Suprapubic skin (tissue), 4 donors: ENCODE results near the gene RBPJ. TPM values are rescaled to one million over a fixed set of nuclear protein-coding genes. Genes with fewer than 3 reads are reported as not detected.

Experiments used
- DNase-seq, 2 donors: peaks; one replicate each; pipeline ENCODE4 v3.0.0-alpha.2; 2019; ENCODE audit warnings: low spot score in 2 of 2
- H3K27ac ChIP-seq: fragments of 200-600 bp; sonication (generic); one replicate; pipeline ENCODE4 v1.5.1; 2019
- H3K27me3 ChIP-seq: fragments of 200-600 bp; sonication (generic); one replicate; pipeline ENCODE4 v1.5.1; 2019
- H3K36me3 ChIP-seq: fragments of 200-600 bp; sonication (generic); one replicate; pipeline ENCODE4 v1.5.1; 2019
- H3K4me1 ChIP-seq: fragments of 200-600 bp; sonication (generic); one replicate; pipeline ENCODE4 v1.5.1; 2019
- H3K4me3 ChIP-seq: fragments of 200-600 bp; sonication (generic); one replicate; pipeline ENCODE4 v1.5.1; 2019; ENCODE audit warnings: mild to moderate bottlenecking
- H3K9me3 ChIP-seq: fragments of 200-600 bp; sonication (generic); one replicate; pipeline ENCODE4 v1.5.1; 2019
- EP300 ChIP-seq: sonication (generic); formaldehyde crosslinking; IDR thresholded peaks from one replicate; pipeline ENCODE4 v1.6.1; 2017; ENCODE audit warnings: antibody characterized with exemption
- POLR2A ChIP-seq, 2 donors: fragments of 450-650 bp; IDR thresholded peaks; one replicate each; pipeline ENCODE4 v1.6.1; 2017; ENCODE audit warnings: antibody characterized with exemption in 2 of 2, mild to moderate bottlenecking in 2 of 2, moderate library complexity in 2 of 2
- POLR2AphosphoS5 ChIP-seq, 3 donors: sonication (generic); formaldehyde crosslinking; IDR thresholded peaks; one replicate each; pipeline ENCODE4 v1.6.1; 2017; ENCODE audit warnings: antibody characterized with exemption in 3 of 3
- WGBS: methylation state at CpG from one replicate; pipeline ENCODE4 v1.1.5; 2018; 5-methylcytosine and 5-hydroxymethylcytosine counted together
- total RNA-seq, 4 donors: library from RNA; depleted of rRNA; stranded (reverse); fragments of >200 nt; gene quantifications; one replicate each; pipeline ENCODE4 v1.1.0, GENCODE V29; 2016
- TF ChIP-seq, protein P1 (sequence below), 2 donors: fragments of 200-600 bp in 1 of 2; fragments of 450-650 bp in 1 of 2; sonication (generic) in 1 of 2; IDR thresholded peaks; one replicate each; pipeline ENCODE4 v1.5.1; 2016 to 2019; ENCODE audit warnings: antibody characterized with exemption in 2 of 2, mild to moderate bottlenecking in 1 of 2, moderate library complexity in 1 of 2

Gene RBPJ
- total RNA-seq, 4 donors from 2014 or later = 33.4 to 104 (median 46.1) TPM

DNA sequence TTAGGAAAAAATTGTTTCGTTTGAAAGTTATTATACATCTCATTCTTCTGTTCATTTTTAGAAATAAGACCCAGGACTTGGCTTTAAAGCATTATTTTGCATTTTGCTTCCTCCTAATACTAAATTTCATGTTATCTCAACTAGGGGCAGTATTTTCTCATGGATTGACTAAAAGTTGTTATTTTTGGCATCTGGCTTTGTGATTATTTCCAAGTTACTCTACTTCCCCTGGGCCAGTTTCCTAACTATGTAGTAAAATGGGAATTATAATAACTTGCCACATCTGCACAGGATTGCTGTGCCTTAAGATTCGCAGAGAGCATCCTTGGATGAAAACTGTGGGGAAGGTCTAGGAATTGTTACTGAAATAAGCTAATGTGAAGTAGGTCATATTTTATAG, 3.0 kb downstream of the RBPJ start:
- H3K4me1 ChIP-seq = peaks cover 39% of the 10 kb centered on the region

DNA sequence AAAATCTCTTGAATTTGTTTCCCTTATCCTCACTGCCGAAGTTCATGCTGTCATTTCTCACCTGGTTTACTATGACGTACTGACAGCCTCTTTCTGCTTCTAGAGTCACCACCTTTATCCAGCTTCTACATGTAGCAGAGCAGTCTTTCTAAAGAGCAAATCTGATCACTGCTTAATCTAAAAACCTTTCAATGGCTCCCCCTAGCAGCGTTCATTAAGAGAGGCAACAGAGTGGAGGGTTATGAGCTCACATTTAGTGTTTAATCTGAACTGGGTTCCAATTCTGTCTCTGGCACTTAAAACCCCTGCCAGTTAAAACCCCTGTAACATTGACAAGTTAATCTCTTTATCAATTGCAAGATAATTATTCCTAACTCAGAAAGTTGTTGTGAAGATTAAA, 4.4 kb downstream of the RBPJ start:
- no peak overlapping the region for H3K27ac ChIP-seq

More for the DNA sequence above, 3.0 kb downstream of the RBPJ start:
- no peaks in the 10 kb centered on the region for H3K9me3 ChIP-seq
- H3K4me3 ChIP-seq = no peak overlapping the region
- H3K27me3 ChIP-seq = no peaks in the 10 kb centered on the region
- H3K36me3 ChIP-seq = no peaks in the 10 kb centered on the region
- TF ChIP-seq POLR2A (IDR thresholded peaks at IDR 0.05) (no peak), POLR2AphosphoS5 (IDR thresholded peaks at IDR 0.05) (no peak), EP300 (no peak)
- TF ChIP-seq, protein P1, sequence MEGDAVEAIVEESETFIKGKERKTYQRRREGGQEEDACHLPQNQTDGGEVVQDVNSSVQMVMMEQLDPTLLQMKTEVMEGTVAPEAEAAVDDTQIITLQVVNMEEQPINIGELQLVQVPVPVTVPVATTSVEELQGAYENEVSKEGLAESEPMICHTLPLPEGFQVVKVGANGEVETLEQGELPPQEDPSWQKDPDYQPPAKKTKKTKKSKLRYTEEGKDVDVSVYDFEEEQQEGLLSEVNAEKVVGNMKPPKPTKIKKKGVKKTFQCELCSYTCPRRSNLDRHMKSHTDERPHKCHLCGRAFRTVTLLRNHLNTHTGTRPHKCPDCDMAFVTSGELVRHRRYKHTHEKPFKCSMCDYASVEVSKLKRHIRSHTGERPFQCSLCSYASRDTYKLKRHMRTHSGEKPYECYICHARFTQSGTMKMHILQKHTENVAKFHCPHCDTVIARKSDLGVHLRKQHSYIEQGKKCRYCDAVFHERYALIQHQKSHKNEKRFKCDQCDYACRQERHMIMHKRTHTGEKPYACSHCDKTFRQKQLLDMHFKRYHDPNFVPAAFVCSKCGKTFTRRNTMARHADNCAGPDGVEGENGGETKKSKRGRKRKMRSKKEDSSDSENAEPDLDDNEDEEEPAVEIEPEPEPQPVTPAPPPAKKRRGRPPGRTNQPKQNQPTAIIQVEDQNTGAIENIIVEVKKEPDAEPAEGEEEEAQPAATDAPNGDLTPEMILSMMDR (IDR thresholded peaks at IDR 0.05) = no peak
- no peak overlapping the region for H3K27ac ChIP-seq
- WGBS = 31% methylated on average over 2 of the region's 2 CpGs
- no peak for DNase-seq

DNA sequence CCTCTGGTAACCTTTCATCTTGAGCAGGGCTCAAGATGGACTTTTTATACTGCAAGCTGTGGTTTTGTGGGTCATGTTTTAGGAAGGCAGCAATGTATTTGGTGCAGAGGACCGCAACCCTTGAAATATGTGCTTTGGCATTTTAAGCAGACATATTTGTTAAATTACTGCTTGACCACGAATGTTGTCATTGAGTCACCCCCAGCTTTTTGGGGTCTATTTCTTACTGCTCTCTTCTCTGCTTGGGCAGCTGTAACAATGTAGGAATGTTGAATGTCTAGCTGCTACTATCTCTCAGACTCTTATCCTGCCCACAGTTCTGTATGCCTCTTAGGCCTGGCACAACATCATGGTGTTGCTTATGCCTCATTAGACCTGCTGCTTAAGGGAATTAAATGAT, 6.0 kb downstream of the RBPJ start:
- Histone ChIP-seq H3K36me3 (no peaks in the 10 kb centered on the region), H3K4me3 (no peak overlapping the region), H3K27me3 (no peaks in the 10 kb centered on the region), H3K4me1 (peaks cover 42% of the 10 kb centered on the region), H3K9me3 (no peaks in the 10 kb centered on the region), H3K27ac (no peak overlapping the region)
- 64% methylated on average over 2 of the region's 2 CpGs for WGBS
- no peak for TF ChIP-seq POLR2A (IDR thresholded peaks at IDR 0.05)
- TF ChIP-seq, protein P1 (IDR thresholded peaks at IDR 0.05) = no peak
- TF ChIP-seq EP300 = no peak
- TF ChIP-seq POLR2AphosphoS5 (IDR thresholded peaks at IDR 0.05) = no peak
- no peak for DNase-seq

More for the DNA sequence above, 4.4 kb downstream of the RBPJ start:
- peaks cover 38% of the 10 kb centered on the region for H3K4me1 ChIP-seq
- no peak overlapping the region for H3K4me3 ChIP-seq
- no peaks in the 10 kb centered on the region for H3K36me3 ChIP-seq
- DNase-seq = no peak
- no peaks in the 10 kb centered on the region for H3K27me3 ChIP-seq
- 43% methylated on average over 3 of the region's 3 CpGs for WGBS
- H3K9me3 ChIP-seq = no peaks in the 10 kb centered on the region
- TF ChIP-seq, protein P1 (IDR thresholded peaks at IDR 0.05) = peak in 1 of 2 donors; percentile 9
- no peak for TF ChIP-seq POLR2AphosphoS5 (IDR thresholded peaks at IDR 0.05)

DNA sequence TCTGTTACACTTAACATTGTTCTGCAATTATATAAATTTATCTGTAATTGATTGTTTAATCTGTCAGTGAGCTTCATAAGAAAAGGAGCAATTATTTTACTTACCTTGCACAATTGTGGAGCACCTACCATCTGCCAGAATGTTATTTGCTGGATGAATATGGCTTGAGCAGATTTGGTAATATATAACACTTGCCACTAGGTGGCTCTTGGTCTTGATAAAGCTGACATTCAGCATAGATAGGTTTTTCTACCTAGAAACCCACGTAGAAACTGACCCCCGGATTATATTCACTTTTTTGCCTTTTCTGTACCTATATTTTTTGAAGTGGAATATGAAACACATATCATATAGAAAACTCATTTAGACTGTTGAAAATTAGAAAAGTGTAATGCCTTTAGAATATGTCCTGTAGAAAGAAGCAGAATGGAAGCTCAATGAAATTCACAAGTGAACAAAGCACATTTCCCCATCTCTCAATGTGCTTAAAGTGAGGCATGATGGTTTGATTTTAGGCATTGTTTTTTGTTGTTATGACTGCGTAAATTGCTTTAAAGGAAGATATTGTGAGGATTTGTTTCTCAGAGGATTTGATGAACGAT, 9.5 kb downstream of the RBPJ start:
- TF ChIP-seq EP300 (no peak), POLR2AphosphoS5 (IDR thresholded peaks at IDR 0.05) (no peak), POLR2A (IDR thresholded peaks at IDR 0.05) (no peak)
- TF ChIP-seq, protein P1 (IDR thresholded peaks at IDR 0.05) = peak; percentile 57 to 66
- WGBS = 44% methylated on average over 4 of the region's 4 CpGs
- H3K36me3 ChIP-seq = no peaks in the 10 kb centered on the region
- no peaks in the 10 kb centered on the region for H3K27me3 ChIP-seq
- H3K9me3 ChIP-seq = no peaks in the 10 kb centered on the region
- DNase-seq = no peak
- no peak overlapping the region for H3K27ac ChIP-seq
- no peak overlapping the region for H3K4me3 ChIP-seq
- H3K4me1 ChIP-seq = peaks cover 18% of the 10 kb centered on the region

DNA sequence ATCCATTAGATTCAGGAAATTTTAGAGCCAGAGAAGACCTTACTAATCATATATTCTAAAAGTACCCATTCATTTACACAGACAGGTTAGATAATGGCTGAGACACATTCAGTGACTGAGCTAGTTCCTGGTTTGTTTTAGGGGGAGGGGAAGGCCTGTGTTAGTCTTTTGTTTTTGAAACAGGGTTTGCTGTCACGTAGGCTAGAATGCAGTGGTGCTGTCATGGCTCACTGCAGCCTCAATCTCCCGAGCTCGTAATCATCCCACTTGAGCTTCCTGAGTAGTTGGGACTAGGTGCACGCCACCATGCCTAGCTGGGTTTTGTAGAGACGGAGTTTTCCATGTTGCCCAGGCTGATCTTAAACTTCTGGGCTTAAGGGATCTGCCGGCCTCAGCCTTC, 10.1 kb downstream of the RBPJ start:
- peaks cover 14% of the 10 kb centered on the region for H3K4me1 ChIP-seq
- no peak overlapping the region for H3K4me3 ChIP-seq
- TF ChIP-seq POLR2A (IDR thresholded peaks at IDR 0.05) = no peak
- no peak for TF ChIP-seq POLR2AphosphoS5 (IDR thresholded peaks at IDR 0.05)
- TF ChIP-seq EP300 = no peak
- TF ChIP-seq, protein P1 (IDR thresholded peaks at IDR 0.05) = no peak
- WGBS = 78% methylated on average over 6 of the region's 6 CpGs
- no peaks in the 10 kb centered on the region for H3K9me3 ChIP-seq
- H3K36me3 ChIP-seq = no peaks in the 10 kb centered on the region
- no peaks in the 10 kb centered on the region for H3K27me3 ChIP-seq
- no peak overlapping the region for H3K27ac ChIP-seq
- no peak for DNase-seq
